GM12864 (cell line): ENCODE data around the gene CRK.
A peak's percentile ranks its signal among the peaks of the same experiment; 100 is the strongest.
"Not testable (repeated sequence)": the region's sequence is repeated elsewhere in the genome, so short reads cannot be mapped to it uniquely, and the experiment has no call there.

Experiments
- DNase-seq: peaks from one replicate; pipeline ENCODE4 v3.0.0-alpha.2; 2011; ENCODE audit warnings: low read depth
- H3K4me3 ChIP-seq: 2 replicates; pipeline ENCODE4 v1.5.1; 2011; ENCODE audit warnings: mild to moderate bottlenecking, low read depth, low read length, control low read depth
- TF ChIP-seq, protein P1 (sequence below): IDR thresholded peaks from 2 replicates; pipeline ENCODE4 v1.5.1; 2011; ENCODE audit warnings: low read depth, mild to moderate bottlenecking, moderate library complexity, low read length, control low read depth, inconsistent platforms; ENCODE audit errors: missing control alignments

CRK gene

GRCh38 chr17:1464186-1464585 lies 8.2 kb upstream of the CRK start:
- TF ChIP-seq, protein P1, sequence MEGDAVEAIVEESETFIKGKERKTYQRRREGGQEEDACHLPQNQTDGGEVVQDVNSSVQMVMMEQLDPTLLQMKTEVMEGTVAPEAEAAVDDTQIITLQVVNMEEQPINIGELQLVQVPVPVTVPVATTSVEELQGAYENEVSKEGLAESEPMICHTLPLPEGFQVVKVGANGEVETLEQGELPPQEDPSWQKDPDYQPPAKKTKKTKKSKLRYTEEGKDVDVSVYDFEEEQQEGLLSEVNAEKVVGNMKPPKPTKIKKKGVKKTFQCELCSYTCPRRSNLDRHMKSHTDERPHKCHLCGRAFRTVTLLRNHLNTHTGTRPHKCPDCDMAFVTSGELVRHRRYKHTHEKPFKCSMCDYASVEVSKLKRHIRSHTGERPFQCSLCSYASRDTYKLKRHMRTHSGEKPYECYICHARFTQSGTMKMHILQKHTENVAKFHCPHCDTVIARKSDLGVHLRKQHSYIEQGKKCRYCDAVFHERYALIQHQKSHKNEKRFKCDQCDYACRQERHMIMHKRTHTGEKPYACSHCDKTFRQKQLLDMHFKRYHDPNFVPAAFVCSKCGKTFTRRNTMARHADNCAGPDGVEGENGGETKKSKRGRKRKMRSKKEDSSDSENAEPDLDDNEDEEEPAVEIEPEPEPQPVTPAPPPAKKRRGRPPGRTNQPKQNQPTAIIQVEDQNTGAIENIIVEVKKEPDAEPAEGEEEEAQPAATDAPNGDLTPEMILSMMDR, result no peak
- no peak overlapping the region for H3K4me3 ChIP-seq
- DNase-seq, result no peak

DNA sequence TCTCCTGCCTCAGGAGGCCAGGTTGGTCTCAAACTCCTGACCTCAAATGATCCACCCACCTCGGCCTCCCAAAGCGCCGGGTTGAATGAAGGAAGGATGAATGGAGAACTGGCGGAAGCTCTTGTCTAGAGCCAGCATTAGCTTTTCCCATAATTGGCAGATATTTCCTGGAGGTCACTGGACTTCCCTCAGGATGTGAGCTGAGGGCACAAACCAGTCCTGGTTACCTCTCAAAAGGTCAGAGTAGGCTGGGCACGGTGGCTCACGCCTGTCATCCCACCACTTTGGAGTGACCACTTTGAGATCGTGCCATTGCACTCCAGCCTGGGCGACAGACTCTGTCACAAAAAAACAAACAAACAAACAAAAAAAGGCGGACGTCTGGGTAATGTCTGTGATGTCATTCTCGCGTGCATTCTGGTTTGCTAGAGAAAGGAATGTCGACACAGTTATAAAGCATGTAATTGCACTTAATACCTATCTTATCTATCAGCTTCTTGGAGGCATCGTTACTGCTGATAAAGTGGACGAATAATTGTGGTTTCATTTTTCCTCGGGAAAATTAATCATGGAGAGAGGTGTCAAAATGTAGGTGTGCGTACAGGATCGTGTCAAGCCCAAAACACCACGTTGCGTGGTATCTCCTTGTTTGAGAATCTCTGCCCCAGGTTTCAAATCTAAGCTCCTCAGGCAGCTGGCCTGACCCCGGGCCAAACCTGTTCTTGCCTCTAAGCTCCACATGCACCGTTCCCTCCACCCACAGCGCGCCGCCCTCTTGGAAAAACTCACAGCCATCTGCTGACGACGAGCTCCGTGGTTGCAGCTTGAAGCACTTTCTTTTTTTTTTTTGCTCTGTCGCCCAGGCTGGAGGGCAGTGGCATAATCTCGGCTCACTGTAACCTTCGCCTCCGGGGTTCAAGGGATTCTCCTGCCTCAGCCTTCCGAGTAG lies 6.4 kb upstream of the CRK start:
- no peak overlapping the region for H3K4me3 ChIP-seq
- TF ChIP-seq, protein P1, result no peak
- no peak for DNase-seq

DNA sequence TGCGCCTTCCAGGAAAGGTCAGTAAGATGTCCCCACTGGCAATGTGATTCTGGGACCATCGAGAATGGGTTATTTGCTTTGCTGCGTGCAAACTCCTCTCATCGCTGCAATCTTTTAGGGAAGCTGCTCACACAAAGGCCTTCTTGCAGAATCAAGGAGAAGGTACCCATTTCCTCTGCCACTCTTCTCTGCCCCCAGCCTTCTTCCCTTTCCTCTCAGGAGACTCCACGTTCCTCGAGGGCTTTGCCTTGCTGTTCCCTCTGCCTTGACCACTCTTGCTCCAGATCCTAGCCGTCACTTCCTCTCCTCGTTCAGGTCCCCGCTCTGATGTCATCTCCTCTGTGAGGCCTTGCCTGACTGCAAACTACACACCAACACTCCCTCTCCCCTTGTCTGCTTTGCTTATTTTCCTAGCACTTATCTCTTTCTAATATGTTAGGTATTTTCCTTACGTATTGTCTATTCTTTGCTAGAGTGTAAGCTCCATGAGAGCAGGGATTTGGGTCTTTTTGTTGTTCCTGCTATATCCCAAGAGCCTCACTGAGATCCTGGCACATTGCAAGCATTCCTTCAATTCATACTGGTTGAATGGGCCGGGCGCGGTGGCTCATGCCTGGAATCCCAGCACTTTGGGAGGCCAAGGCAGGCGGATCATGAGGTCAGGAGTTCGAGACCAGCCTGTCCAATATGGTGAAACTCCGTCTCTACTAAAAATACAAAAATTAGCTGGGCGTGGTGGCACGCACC lies 5.3 kb upstream of the CRK start:
- no peak for DNase-seq
- TF ChIP-seq, protein P1, result no peak
- no peak overlapping the region for H3K4me3 ChIP-seq

DNA sequence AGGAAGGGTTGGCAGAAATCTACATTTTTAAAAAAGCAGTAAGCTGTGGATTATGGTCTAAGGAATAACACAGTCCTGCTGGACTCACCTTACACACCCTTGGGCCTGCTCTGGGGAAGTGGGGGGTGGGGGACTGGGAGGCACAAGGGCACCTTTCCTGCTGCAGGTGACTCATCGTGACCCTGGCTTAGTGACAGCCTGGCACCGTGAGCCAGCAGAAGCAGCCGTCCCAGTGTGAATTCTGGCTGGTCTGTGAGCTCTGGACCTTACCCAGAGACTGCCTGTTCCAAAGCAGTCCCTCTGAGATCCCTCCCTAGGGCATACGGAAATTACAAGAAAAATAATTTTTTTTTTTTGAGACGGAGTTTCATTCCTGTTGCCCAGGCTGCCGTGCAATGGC lies 4.2 kb upstream of the CRK start:
- TF ChIP-seq, protein P1, result no peak
- no peak overlapping the region for H3K4me3 ChIP-seq
- DNase-seq, result no peak

DNA sequence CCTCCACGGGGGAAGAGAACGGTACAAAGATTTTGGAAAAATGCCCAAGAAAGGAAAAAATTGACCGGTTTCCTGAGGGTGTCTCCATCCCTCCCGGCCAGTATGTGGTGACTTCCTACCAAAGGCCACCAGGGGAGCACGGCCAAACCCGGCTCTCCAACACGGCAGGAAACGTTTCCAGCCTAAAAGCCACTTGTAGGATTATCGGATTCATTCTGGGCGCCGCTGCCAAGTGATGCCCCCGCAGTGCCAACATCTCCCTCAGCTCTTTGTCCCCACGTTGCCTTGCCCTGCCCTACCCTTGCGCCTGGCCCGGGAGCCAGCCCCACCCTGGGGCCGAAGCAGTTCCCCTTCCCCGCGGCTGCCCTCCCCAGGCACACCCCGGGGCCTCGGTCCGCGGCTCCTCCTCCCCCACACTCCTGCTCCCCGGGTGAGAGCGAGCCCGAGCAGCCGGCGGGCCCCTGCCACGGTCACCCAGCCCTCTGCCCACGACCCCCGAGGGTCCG lies 688 bp downstream of the CRK start:
- TF ChIP-seq, protein P1, result peak; percentile 78
- peak overlapping the region; percentile 99 for H3K4me3 ChIP-seq
- DNase-seq, result no peak

GRCh38 chr17:1454541-1454940 lies 1.5 kb downstream of the CRK start:
- TF ChIP-seq, protein P1, result no peak
- no peak for DNase-seq
- peak overlapping the region; percentile 99 for H3K4me3 ChIP-seq

- H3K4me3 ChIP-seq, DNase-seq: not testable (repeated sequence)
These were observed 2.3 kb downstream of the CRK start for GRCh38 chr17:1453694-1454093.
